ENCODE measurements around the gene ARHGAP35. TPM values are rescaled to one million over a fixed set of nuclear protein-coding genes. Genes with fewer than 3 reads are reported as not detected.

Gene ARHGAP35
- total RNA-seq, 1 experiment from 2014 or later, result 23.6 TPM

GRCh38 chr19:46848389-46848788 lies 12.4 kb upstream of the ARHGAP35 start:
- H3K9me3 ChIP-seq (ENCODE audit: low read length), result no peaks in the 10 kb centered on the region
- H2AFZ ChIP-seq (ENCODE audit: low read length), result no peak overlapping the region
- DNase-seq, result no peak
- intact Hi-C loops (cut with micrococcal nuclease), result no loop called here
- peaks cover 5% of the 10 kb centered on the region for H4K20me1 ChIP-seq (ENCODE audit: low read length)
- ChIA-PET POLR2A (ENCODE audit: unreplicated experiment) (no interaction called here), CTCF (no interaction called here)
- H3K9me2 ChIP-seq (replicated peaks; ENCODE audit: low read length), result no peaks in the 10 kb centered on the region
- TF ChIP-seq CTCF (conservative IDR thresholded peaks at IDR 0.05; ENCODE audit: low read depth, low read length) (no peak), EZH2 (IDR thresholded peaks at IDR 0.05; ENCODE audit: low read length, unreplicated experiment) (no peak), EZH2phosphoT487 (IDR thresholded peaks at IDR 0.05; ENCODE audit: borderline replicate concordance, low read length) (no peak)
- peaks cover 9% of the 10 kb centered on the region; the same call in 1 of the 2 replicates for H3K4me1 ChIP-seq (ENCODE audit: insufficient read depth, low read length)
- peaks cover 37% of the 10 kb centered on the region for H3K79me2 ChIP-seq (ENCODE audit: low read length)
- no peaks in the 10 kb centered on the region for H3F3A ChIP-seq (ENCODE audit: low read length, unreplicated experiment)
- H3K4me2 ChIP-seq (ENCODE audit: low read length), result no peak overlapping the region
- H3K27me3 ChIP-seq (ENCODE audit: low read length), result no peaks in the 10 kb centered on the region
- no peak overlapping the region for H3K4me3 ChIP-seq (ENCODE audit: low read length)
- BruUV-seq (replicated peaks), result no TSS peak
- H3K36me3 ChIP-seq (ENCODE audit: low read depth, low read length), result peaks cover 9% of the 10 kb centered on the region; the same call in 1 of the 2 replicates
- no peak overlapping the region for H3K9ac ChIP-seq (ENCODE audit: low read length)
- ATAC-seq, result no peak
- no peak overlapping the region for H3K27ac ChIP-seq (ENCODE audit: low read length)

DNA sequence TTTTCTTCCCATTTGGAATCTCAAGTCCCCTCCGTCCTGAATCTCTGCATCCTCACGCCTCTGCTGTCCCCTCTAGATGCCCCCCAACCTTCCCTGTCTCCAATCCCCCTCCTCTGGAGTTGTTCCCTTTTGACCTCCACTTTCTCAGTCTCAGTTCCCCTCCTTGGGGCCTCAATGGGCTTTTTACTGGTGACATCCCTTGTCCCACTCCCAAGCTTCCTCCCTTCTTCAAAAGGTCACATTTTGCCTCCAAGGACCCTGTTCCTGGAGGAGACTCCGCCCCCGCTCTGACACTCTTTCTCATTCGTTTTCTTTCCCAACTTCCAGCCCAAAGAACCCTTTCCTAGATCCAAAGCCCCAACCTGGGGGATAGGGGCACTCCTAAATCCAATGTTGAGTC lies 11.2 kb upstream of the ARHGAP35 start:
- no peak for ATAC-seq
- Histone ChIP-seq H3K79me2 (ENCODE audit: low read length) (peaks cover 37% of the 10 kb centered on the region), H4K20me1 (ENCODE audit: low read length) (peaks cover 5% of the 10 kb centered on the region), H3K27ac (ENCODE audit: low read length) (peak overlapping the region; percentile 64), H3K4me2 (ENCODE audit: low read length) (peak overlapping the region; percentile 83), H3K4me3 (ENCODE audit: low read length) (peak overlapping the region; percentile 89), H3F3A (ENCODE audit: low read length, unreplicated experiment) (no peaks in the 10 kb centered on the region), H3K27me3 (ENCODE audit: low read length) (no peaks in the 10 kb centered on the region), H3K9ac (ENCODE audit: low read length) (peak overlapping the region; percentile 90), H3K9me3 (ENCODE audit: low read length) (no peaks in the 10 kb centered on the region), H2AFZ (ENCODE audit: low read length) (0 out of 2 replicates have a peak overlapping the region, but pooled peaks have one; percentile 60), H3K36me3 (ENCODE audit: low read depth, low read length) (peaks cover 5% of the 10 kb centered on the region; the same call in 1 of the 2 replicates), H3K9me2 (replicated peaks; ENCODE audit: low read length) (no peaks in the 10 kb centered on the region), H3K4me1 (ENCODE audit: insufficient read depth, low read length) (peaks cover 9% of the 10 kb centered on the region; the same call in 1 of the 2 replicates)
- no TSS peak for BruUV-seq (replicated peaks)
- intact Hi-C loops (cut with micrococcal nuclease), result loop anchor here (10.0 kb wide), 1 partner anchor 405 kb away; the partner anchor contains the start of gene CCDC9
- no peak for DNase-seq
- ChIA-PET CTCF (no interaction called here), POLR2A (ENCODE audit: unreplicated experiment) (no interaction called here)
- no peak for TF ChIP-seq EZH2phosphoT487 (IDR thresholded peaks at IDR 0.05; ENCODE audit: borderline replicate concordance, low read length)
- TF ChIP-seq CTCF (conservative IDR thresholded peaks at IDR 0.05; ENCODE audit: low read depth, low read length), result no peak
- no peak for TF ChIP-seq EZH2 (IDR thresholded peaks at IDR 0.05; ENCODE audit: low read length, unreplicated experiment)
